ENCODE results near the gene INF2.

Gene INF2

DNA sequence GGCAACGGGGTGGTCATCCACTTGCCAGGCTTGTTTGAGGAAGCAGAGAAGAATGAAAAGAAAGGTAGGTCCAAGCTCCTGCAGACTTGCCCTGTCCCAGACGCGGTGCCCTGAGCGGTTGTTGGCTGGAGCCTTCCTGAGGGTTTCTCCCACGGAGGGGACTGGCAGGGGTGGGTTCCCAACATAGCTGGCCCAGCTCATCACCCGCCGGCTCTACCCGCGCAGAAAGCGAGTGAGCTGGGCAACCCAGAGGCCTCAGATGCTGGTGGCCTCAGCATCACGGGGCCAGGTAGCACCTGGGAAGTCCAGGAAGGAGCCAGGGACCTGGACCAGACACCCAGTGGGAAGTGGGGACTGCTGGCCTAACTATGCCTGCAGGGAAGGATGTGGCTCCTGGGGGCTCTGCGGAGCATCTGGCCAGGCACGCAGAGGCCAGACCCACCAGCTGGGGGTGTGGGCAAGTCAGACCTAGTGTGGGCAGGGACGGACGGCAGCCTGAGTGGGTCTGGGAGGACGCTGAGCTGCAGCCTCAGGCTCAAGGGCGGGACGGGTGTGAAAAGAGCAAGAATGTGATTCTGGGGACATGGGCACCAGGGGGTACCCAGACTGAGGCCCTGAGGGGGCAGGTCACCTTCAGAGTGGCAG lies 49.1 kb downstream of the INF2 start:
- no peak for DNase-seq

- DNase-seq = no peak
Measured at GRCh38 chr14:104739026-104739425, 49.6 kb downstream of the INF2 start.

DNA sequence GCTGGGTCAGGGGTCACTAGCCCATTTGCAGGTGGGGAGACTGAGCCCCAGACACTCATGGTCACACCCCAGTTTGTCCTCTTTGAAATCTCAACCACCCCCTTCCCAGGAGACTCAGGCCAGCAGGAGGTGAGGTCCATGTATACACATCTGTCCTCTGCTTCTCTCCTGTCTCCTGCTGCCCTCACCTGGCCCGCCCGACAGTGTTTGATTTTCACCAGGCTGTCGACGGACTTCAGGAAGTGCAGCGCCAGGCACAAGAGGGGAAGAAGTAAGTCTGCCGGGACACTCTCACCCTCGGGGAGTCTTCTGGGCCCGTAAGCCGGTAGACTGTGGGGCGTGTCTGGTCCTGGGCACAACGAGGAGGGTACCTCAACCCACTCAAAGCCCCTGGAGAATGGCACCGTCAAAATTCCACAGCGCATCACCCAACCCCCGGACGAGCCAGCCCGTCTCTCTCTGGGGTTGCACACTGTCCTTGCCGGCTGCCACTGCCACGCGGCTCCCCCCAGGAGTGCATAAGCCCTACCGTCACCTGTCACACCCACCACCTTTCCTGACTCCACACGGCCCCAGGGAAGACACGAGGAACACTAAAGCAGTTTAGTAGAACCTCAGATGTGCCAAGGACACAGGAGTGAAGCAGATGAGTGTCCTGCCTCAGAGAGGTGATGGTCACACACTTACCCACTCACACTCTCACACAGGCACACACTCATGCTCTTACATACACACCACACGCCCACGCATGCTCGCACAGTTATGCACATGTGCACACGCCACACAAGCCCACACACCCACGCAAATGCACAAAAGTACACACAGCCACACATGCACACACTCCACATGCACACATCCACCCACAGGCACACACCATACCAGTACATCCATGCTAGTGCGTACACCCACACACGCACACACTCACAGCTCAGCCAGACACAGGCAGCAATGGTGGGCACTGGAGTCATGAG lies 50.4 kb downstream of the INF2 start:
- no peak for DNase-seq

DNA sequence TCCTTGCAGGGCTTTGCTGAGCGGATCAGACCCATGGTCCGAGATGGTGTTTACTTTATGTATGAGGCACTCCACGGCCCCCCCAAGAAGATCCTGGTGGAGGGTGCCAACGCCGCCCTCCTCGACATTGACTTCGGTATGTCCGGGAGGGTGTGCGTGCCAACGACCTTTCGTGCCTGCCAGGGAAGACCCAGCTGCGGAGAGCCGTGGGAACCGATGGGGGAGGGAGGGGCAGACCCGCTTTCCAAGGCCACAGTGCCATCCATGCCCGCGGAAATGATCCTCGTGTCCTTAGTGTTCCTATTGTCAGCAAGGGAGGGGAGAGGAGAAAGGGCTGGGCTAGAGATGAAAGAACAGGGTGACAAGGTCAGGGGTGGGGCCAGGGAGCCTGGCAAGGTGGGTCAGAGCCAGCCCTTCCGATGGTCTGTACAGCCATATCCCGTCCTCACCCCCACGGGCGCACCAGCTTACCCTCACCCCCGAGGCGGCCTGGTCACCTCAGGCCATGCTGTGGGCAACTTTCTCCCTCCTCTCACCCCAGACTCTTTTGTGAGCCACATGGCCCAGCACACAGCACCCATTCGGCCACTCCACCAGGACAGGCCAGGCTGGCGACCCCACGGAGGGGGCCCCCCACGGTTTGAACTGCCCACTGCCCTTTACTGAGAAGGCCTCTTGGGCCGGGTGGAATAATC lies 51.8 kb downstream of the INF2 start:
- DNase-seq = no peak

- no peak for DNase-seq
Measured at GRCh38 chr14:104741803-104742251, 52.4 kb downstream of the INF2 start.

GRCh38 chr14:104742586-104743455 lies 53.4 kb downstream of the INF2 start:
- no peak for DNase-seq

DNA sequence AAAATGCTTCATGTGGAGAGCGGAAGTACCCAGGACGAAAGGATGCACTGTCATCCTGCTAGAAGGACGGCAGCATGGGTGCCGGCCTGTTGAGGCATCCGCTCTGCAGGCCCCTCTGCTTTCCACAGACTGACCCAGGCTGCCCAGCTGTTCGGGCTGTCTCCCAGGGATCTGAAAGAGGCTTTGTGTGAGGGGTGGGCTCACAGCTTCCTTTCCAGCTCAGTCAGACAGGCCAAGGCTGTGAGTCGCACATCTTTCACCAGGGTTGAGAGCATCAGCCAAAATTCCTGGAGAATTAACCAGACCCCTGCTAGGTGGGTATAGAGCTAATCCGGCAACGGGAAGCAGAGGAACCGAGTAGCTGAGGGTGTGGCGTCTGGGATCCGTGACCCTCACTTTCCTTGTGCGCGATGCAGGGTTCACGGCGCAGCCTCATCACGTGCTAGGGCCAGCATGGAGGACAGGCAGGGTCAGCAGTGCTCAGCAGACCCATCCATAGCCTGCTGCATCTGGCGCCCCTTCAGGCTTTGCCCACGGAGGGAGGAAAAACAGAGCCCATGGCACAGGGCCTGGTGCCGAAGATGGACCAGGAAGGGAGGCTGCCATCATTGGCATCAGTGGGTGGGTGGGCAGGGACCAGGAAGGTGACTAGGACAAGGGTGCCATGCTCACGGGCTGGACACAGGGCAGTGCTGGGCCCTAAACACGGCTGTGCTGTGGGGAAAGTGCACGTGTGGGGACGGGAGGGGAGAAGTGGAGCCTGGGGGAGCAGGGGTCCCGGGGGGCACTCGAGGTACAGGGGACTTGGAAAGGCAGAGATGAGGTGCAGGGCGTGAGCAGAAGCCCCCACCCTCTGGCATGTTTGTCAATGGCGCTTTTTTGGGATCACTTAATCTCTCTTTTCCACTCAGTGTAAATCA lies 54.3 kb downstream of the INF2 start:
- DNase-seq = no peak

DNA sequence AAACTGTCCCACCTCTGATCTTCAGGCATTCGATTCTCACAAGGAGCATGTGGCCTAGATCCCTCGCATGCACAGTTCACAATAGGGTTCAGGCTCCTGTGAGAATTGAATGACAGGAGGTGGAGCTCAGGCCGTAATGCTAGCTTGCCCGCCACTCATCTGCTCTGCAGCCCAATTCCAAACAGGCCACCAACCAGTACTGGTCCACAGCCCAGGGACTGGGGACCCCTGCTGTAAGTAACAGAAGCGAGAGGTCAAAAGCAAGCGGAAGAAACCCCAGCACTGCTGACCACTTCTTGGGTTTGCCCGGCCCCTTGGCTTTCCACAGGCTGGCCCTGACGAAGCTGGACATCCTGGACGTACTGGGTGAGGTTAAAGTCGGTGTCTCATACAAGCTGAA lies 55.1 kb downstream of the INF2 start:
- DNase-seq = no peak

GRCh38 chr14:104745431-104745830 lies 56.0 kb downstream of the INF2 start:
- no peak for DNase-seq

GRCh38 chr14:104746071-104746545 lies 56.7 kb downstream of the INF2 start:
- DNase-seq = no peak

DNA sequence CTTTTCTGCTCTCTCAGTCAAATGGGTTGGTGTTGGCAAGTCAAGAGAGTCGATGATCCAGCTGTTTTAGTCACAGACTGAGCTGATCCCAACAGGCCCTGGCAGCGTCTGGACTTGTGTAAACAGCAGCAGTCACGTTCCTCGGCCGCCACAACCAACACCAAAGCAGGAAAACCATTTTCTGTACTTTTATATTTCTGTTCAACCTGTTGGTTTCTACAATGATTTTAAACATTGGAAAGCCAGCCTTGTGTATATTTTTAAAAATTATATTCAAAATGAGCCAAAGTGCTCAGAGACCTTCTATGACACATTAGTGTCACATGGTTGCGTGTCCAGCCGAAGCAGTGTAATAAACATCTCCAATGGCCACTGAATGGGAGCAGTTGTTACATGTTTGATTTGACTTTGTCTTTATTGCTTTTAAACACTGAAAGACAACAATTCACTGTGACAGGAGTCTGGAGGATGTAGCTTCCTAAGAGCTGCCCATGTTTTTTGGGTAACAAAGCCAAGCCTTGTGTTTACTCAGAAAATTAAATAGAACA lies 57.6 kb downstream of the INF2 start:
- no peak for DNase-seq

DNA sequence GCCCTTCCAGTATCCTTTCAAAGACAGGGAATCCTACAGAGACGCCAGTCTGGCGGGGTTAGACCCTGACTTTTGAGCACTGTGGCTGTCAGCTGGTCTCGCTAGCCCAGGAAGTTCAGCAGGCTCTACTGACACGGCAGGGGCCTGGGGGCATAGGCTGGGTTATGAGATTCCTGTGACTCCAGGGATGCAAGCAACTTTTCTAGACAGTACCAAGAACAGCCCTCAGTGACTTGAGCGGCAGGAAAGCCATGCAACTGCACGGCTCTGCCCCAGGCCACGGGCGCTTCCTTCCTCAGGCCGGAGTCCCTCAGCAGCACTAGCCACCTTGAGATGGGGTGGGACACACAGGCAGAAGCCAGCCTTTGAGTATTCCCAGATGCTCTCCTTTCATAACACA lies 58.5 kb downstream of the INF2 start:
- DNase-seq = no peak

DNA sequence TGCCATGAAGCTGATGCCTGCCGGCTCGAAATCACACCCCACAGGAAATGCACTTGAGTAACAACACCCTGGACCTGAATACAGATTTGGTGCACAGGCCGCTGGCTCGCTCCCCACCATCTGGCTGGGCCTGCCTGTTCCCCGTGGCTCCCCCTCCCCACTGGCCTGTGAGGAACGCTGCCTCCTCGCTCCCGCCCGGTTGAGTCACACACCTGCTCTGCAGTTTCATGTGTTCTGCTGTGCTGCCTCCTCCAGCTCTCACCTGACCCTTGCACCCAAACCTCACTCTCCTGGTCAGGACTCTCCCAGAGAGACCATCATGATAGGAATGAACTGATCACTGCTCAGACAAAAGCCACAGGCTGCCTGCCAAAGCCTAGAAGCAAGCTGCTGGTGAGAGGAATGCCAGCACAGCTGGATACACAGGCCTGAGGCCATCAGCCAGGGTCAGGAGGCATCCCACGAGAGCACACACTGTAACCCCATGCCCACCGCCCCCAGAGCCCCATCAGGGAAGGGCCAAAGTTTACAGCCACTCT lies 59.8 kb downstream of the INF2 start:
- DNase-seq = no peak

GRCh38 chr14:104750056-104750752 lies 60.8 kb downstream of the INF2 start:
- no peak for DNase-seq

- DNase-seq = peak in 1 of 2 donors; percentile 12
Measured at GRCh38 chr14:104750753-104751057, 61.3 kb downstream of the INF2 start.

DNA sequence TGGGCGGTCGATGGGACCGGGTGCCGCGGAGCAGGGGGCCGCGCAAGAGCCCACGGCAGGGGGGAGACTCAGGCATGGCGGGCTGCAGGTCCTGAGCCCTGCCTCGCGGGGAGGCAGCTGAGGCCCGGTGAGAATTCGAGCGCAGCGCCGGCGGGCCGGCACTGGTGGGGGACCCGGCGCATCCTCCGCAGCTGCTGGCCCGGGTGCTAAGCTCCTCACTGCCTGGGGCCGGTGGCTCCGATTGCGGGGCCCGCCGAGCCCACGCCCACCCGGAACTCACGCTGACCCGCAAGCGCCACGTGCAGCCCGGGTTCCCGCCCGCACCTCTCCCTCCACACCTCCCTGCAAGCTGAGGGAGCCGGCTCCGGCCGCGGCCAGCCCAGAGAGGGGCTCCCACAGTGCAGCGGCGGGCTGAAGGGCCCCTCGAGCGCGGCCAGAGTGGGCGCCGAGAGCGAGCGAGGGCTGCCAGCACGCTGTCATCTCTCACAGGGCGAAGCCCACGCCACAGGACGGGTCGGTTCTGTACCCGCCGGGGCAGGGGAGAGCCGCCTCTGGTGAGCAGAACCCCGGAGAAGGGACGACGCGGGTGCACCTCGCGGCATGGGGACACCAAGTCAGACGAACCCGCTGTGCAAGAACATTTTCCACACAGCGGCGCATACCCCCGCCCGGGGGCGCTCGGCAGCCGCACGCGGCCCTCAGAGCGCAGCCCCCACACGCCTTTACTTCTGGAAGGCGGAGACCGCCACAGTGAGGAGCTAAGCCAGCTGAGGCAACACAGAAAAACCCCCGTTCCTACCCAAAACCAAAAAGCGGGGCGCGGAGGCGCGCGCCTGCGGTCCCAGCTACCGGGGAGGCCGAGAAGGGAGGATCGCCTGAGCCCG lies 62.4 kb downstream of the INF2 start:
- DNase-seq = no peak

- DNase-seq = no peak
Measured at GRCh38 chr14:104752423-104752734, 63.0 kb downstream of the INF2 start.

DNA sequence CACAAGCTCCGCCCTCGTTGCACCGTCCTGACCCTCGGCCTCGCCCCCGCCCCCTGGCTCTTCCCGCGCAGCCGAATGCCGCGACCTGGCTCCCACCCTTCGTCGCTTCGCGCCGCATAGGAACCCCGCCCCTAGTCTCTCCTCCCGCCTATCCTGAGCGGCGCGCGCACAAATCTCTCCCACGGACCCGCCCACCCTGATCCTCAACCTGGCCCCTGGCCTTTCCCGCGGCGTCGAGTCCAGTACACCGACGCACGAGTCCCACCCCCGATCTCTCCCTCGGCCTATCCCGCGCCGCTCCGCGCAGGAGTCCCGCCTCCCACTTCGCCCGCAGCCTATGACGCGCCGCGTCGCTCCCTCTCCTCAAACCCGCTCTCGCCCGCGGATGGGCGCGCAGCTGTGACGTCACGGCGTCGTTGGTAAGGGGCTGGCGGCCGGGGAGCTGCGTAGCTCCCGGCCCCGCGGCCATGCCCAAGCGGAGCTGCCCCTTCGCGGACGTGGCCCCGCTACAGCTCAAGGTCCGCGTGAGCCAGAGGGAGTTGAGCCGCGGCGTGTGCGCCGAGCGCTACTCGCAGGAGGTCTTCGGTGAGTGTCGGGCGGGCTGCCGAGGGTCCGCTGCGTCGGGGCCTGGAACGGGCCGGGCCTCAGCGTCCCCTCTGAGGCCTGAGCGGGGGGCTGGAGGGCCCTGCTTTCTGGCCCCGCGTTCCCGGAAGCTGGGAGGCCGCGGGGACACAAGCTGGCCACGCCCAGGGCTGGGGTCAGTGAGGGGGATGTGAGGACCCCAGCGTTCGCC lies 63.5 kb downstream of the INF2 start, which contains the start of gene SIVA1:
Gene SIVA1 (plus strand): TSS at position 413 of the 793 bp plus-strand sequence. CDS start 55 bp downstream, at position 468.
- peak; percentile 99 to 100 for DNase-seq
